Adrenal gland (tissue), 12 donors: Measurements from ENCODE around the gene EYS. TPM values are rescaled to one million over a fixed set of nuclear protein-coding genes. Genes with fewer than 3 reads are reported as not detected.

Experiments
- DNase-seq, 7 donors: peaks; one replicate each; pipeline ENCODE4 v3.0.0-alpha.2; 2019 to 2020
- H3K27ac ChIP-seq, 5 donors: fragments of 200-600 bp; sonication (generic) in 4 of 5; 1 replicate in 3 of 5; 2 replicates in 2 of 5; pipeline versions ENCODE4 v1.5.1 to v1.8.0; 2016 to 2020; ENCODE audit warnings: mild to moderate bottlenecking in 1 of 5
- H3K27me3 ChIP-seq: fragments of 200-600 bp; 2 replicates; pipeline ENCODE4 v1.8.0; 2021
- H3K36me3 ChIP-seq, 2 donors: fragments of 200-600 bp; replicated peaks in 1 of 2; 1 replicate in 1 of 2; 2 replicates in 1 of 2; pipeline versions ENCODE4 v1.5.1 to v1.8.0; 2018 to 2022
- H3K4me1 ChIP-seq, 2 donors: fragments of 200-600 bp; replicated peaks in 1 of 2; 1 replicate in 1 of 2; 2 replicates in 1 of 2; pipeline versions ENCODE4 v1.5.1 to v1.8.0; 2018 to 2021
- H3K4me3 ChIP-seq, 4 donors: fragments of 200-600 bp; sonication (generic) in 3 of 4; one replicate each; pipeline ENCODE4 v1.5.1; 2016 to 2018
- H3K9me3 ChIP-seq, 3 donors: fragments of 200-600 bp; sonication (generic) in 1 of 3; replicated peaks in 1 of 3; 1 replicate in 2 of 3; 2 replicates in 1 of 3; pipeline versions ENCODE4 v1.5.1 to v1.8.0; 2016 to 2021
- CTCF ChIP-seq, 6 experiments: fragments of 450-650 bp in 4 of 6; fragments of 200-600 bp in 2 of 6; sonication (generic) in 1 of 6; IDR thresholded peaks; 1 replicate in 5 of 6; 2 replicates in 1 of 6; pipeline versions ENCODE4 v1.5.1 to v1.8.0; 2016 to 2021; ENCODE audit warnings: antibody characterized with exemption in 6 of 6, mild to moderate bottlenecking in 2 of 6, moderate library complexity in 1 of 6
- POLR2A ChIP-seq, 2 donors: fragments of 450-650 bp; IDR thresholded peaks; one replicate each; pipeline ENCODE4 v1.6.1; 2017; ENCODE audit warnings: antibody characterized with exemption in 2 of 2, mild to moderate bottlenecking in 2 of 2, moderate library complexity in 1 of 2
- WGBS, 4 donors: extraction: QIAGEN DNeasy Blood & Tissue Kit in 2 of 4; methylation state at CpG; one replicate each; pipeline versions ENCODE4 v1.1.5 to v1.1.7; 2013 to 2017; 5-methylcytosine and 5-hydroxymethylcytosine counted together
- intact Hi-C, 2 donors: fragments of 100-400 bp; cut with DNase I; formaldehyde crosslinking; loops; one replicate each; pipeline versions ENCODE4 v1.14.1 to v1.15.0; 2022 to 2023
- polyA plus RNA-seq, 3 donors: library from polyadenylated mRNA; stranded (reverse); fragments of 200-250 nt in 2 of 3; fragments of 350-450 nt in 1 of 3; fragmentation: Illumina TruSeq in 1 of 3; extraction: RNeasy Lipid Tissue Mini Kit (QIAGEN cat#74804) in 1 of 3; gene quantifications; one replicate each; pipeline ENCODE4 v1.2.3, GENCODE V29; 2013 to 2014
- total RNA-seq, 9 donors: library from RNA; depleted of rRNA in 4 of 9; stranded (reverse); fragments of >200 nt in 4 of 9; fragments of 120-200 nt in 1 of 9; fragmentation: NEBNext Ultra II Directional in 1 of 9; extraction: Animal tissue kit (Norgen Biotek cat#: 25700) in 1 of 9; gene quantifications; one replicate each; pipeline versions ENCODE4 v1.1.0 to v1.2.4, GENCODE V29; 2013 to 2023
- donor health status: healthy with polysubstance abuse.
- donor health status: Bipolar disorder and iron deficiency.
- donor health status: DM: yes; HTN: yes; CAD: no.
- donor health status: DM: no; HTN: no; CAD: no.
- donor health status: DM: no; HTN: no; CAD: no.
- donor health status: DM: yes; HTN: yes; CAD: no.

The EYS gene
- total and polyA plus RNA-seq, 12 donors, result 0.03 to 3.1 (median 0.18) TPM; not detected in 7

- Histone ChIP-seq H3K27ac (no peak overlapping the region), H3K4me1 (no peaks in the 10 kb centered on the region), H3K27me3 (no peaks in the 10 kb centered on the region), H3K4me3 (no peak overlapping the region), H3K36me3 (no peaks in the 10 kb centered on the region), H3K9me3 (no peaks in the 10 kb centered on the region)
- 82 to 93% (median 87%) methylated on average over 1 of the region's 1 CpG for WGBS, 4 donors
- no peak for DNase-seq
- TF ChIP-seq POLR2A (IDR thresholded peaks at IDR 0.05) (no peak), CTCF (IDR thresholded peaks at IDR 0.05) (peak in 1 of 6 experiments; percentile 10)
- intact Hi-C loops, result no loop called here
These were observed 448.0 kb downstream of the EYS start for GRCh38 chr6:65259059-65259458.

- H3K36me3 ChIP-seq, result no peaks in the 10 kb centered on the region
- intact Hi-C loops, result no loop called here
- H3K4me3 ChIP-seq, result no peak overlapping the region
- no peaks in the 10 kb centered on the region for H3K9me3 ChIP-seq
- H3K27ac ChIP-seq, result no peak overlapping the region
- no peaks in the 10 kb centered on the region for H3K4me1 ChIP-seq
- H3K27me3 ChIP-seq, result no peaks in the 10 kb centered on the region
- 38 to 54% (median 43%) methylated on average over 1 of the region's 1 CpG for WGBS, 4 donors
- TF ChIP-seq CTCF (IDR thresholded peaks at IDR 0.05) (no peak), POLR2A (IDR thresholded peaks at IDR 0.05) (no peak)
- DNase-seq, result no peak
These were observed 454.0 kb downstream of the EYS start for GRCh38 chr6:65253041-65253440.

DNA sequence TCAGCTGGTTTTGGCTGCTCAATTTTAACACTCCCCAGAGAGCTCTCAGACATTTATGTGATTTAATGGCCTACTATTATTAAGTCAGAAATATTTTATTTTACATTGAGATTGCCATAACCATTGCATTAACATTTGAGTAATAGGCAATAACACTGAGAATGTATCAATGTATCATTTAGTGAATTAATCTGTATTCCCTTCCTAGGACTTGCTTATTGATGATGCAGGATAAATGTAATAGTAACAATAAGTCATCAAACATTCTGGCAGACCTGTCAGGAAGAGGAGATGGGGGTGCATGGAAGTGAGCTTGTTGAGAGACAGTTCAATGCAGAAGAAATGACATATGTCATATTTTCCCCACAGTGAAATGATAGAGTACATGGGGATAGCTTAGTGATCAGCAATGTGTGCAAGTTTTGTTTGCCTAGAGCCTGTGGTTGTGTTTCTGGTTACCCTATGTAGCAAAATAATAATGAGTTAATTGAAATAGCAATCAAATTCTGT lies 458.9 kb downstream of the EYS start:
- Histone ChIP-seq H3K4me3 (no peak overlapping the region), H3K4me1 (no peaks in the 10 kb centered on the region), H3K27me3 (no peaks in the 10 kb centered on the region), H3K9me3 (no peaks in the 10 kb centered on the region), H3K27ac (no peak overlapping the region), H3K36me3 (no peaks in the 10 kb centered on the region)
- DNase-seq, result no peak
- no peak for TF ChIP-seq POLR2A (IDR thresholded peaks at IDR 0.05)
- no peak for TF ChIP-seq CTCF (IDR thresholded peaks at IDR 0.05)
- intact Hi-C loops, result no loop called here

DNA sequence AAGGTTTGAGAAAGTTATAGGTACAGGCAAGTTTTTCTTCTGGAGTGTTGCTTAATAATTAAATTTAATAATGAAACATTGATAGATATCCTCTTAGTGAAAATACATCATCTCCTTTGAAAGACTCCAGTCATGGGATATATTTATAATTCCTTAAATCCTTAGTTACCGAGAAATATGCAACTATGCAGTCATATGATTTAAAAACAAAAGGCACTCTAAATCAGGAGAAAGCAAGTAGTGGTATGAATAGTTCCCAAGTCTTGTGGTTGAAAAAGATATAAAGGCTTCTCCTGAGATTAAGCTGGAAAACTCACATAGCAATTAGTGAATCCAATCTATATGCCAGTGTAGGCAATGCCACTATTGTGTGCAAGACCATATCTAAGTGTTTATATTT lies 475.4 kb downstream of the EYS start:
- no peak for DNase-seq
- Histone ChIP-seq H3K27ac (no peak overlapping the region), H3K4me3 (no peak overlapping the region), H3K27me3 (no peaks in the 10 kb centered on the region), H3K9me3 (peaks cover 0 to 8% (median 0%) of the 10 kb centered on the region in 3 donors), H3K36me3 (no peaks in the 10 kb centered on the region), H3K4me1 (no peaks in the 10 kb centered on the region)
- intact Hi-C loops, result no loop called here
- WGBS, 4 donors, result 63 to 89% (median 78%) methylated on average over 1 of the region's 1 CpG
- no peak for TF ChIP-seq CTCF (IDR thresholded peaks at IDR 0.05)
- TF ChIP-seq POLR2A (IDR thresholded peaks at IDR 0.05), result no peak
